Activated T-cell treated with anti-CD3 and anti-CD28 coated beads, Interleukin-2, amount 50 U/mL, for 4 hours (primary cell): Measurements from ENCODE around the gene CPNE1. TPM values are rescaled to one million over a fixed set of nuclear protein-coding genes. Genes with fewer than 3 reads are reported as not detected.

Experiments
- ATAC-seq, 2 donors: fragments of 200-7000 bp; cut with Tn5 transposase; one replicate each; pipeline ENCODE4 v1.10.0; 2021
- DNase-seq: peaks from one replicate; pipeline ENCODE4 v3.0.0-alpha.2; 2020
- H3K27me3 Mint-ChIP-seq: one replicate; pipeline ENCODE4 v1.8.0; 2021; ENCODE audit warnings: low read depth, mixed read lengths
- H3K36me3 Mint-ChIP-seq: one replicate; pipeline ENCODE4 v1.8.0; 2022; ENCODE audit warnings: mixed read lengths; ENCODE audit not compliant: insufficient read depth
- H3K4me1 Mint-ChIP-seq: one replicate; pipeline ENCODE4 v1.8.0; 2021; ENCODE audit warnings: low read depth, mixed read lengths
- H3K4me3 Mint-ChIP-seq: one replicate; pipeline ENCODE4 v1.8.0; 2021; ENCODE audit warnings: mild to moderate bottlenecking, moderate library complexity, mixed read lengths
- H3K9me3 Mint-ChIP-seq: one replicate; pipeline ENCODE4 v1.8.0; 2021; ENCODE audit warnings: mixed read lengths
- total RNA-seq, 3 donors: library from RNA; stranded (reverse); gene quantifications; one replicate each; pipeline ENCODE4 v1.2.1, GENCODE V29; 2021

Gene CPNE1
- total RNA-seq, 3 donors from 2014 or later = 229 to 264 (median 257) TPM

DNA sequence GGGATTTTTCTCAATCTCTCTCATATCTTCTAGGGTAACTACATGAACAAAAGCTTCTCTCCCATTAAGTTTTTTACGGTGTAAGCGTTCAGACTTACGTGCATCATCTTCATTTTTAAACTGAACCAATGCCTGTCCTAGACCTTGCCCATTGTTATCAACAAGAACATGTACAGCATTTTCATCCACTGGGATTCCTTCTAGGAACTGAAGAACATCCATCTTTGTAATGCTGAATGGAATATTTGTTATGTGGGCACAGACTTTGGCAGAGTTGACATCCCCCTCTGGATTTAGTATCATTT, 11.3 kb downstream of the CPNE1 start:
- peaks cover 53% of the 10 kb centered on the region for H3K4me1 Mint-ChIP-seq
- H3K9me3 Mint-ChIP-seq = no peaks in the 10 kb centered on the region

GRCh38 chr20:35652641-35653429, 11.9 kb downstream of the CPNE1 start:
- ATAC-seq = no peak

More for the DNA sequence above, 11.3 kb downstream of the CPNE1 start:
- Mint-ChIP-seq H3K4me3 (no peak overlapping the region), H3K36me3 (peaks cover 29% of the 10 kb centered on the region), H3K27me3 (no peaks in the 10 kb centered on the region)
- ATAC-seq (no peak), DNase-seq (no peak)

DNA sequence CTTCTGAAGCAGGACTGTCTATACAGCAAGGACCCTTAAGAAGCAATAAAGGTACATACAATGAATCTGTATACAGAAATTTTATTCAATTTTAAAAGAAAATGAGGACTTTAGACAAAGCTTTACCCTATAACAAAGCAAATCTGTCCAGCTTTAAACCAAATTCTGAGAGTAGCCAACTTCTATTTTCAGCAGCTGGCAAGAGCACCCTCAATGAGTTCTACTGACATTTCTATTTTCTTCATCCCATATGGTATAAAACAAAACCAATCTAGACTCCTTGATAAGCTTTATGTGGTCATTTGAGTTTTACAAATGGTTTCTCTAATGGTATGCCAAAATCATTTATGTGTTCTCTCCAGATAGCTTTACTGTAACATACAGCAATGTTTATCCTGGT, 12.7 kb downstream of the CPNE1 start:
- H3K4me3 Mint-ChIP-seq = no peak overlapping the region
- H3K36me3 Mint-ChIP-seq = peaks cover 31% of the 10 kb centered on the region
- ATAC-seq (no peak), DNase-seq (no peak)
- no peaks in the 10 kb centered on the region for H3K9me3 Mint-ChIP-seq
- H3K27me3 Mint-ChIP-seq = no peaks in the 10 kb centered on the region
- H3K4me1 Mint-ChIP-seq = peaks cover 49% of the 10 kb centered on the region

More at GRCh38 chr20:35652641-35653429, 11.9 kb downstream of the CPNE1 start:
- peaks cover 53% of the 10 kb centered on the region for H3K4me1 Mint-ChIP-seq
- H3K9me3 Mint-ChIP-seq = no peaks in the 10 kb centered on the region
- DNase-seq = no peak
- no peaks in the 10 kb centered on the region for H3K27me3 Mint-ChIP-seq
- peaks cover 31% of the 10 kb centered on the region for H3K36me3 Mint-ChIP-seq
- no peak overlapping the region for H3K4me3 Mint-ChIP-seq

DNA sequence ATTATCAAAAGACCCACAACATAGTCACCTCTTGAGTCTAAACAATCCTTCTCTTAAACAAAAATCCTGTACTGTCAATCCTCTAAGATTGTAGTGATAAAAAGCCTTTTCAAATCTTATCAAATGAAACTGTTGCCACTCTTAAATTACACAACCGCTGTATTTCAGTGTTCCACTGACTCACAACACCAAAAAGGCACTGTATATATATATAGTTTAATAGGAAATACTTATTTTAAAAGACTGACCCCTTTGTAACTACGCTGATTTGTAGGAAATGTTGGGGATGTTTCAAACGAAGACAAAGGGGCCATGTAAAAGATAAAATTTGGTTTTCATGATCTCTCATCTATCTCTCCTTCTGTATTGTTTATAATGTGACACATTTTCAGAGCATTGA, 14.1 kb downstream of the CPNE1 start:
- peaks cover 30% of the 10 kb centered on the region for H3K36me3 Mint-ChIP-seq
- ATAC-seq = peak in 1 of 2 donors; percentile 24

DNA sequence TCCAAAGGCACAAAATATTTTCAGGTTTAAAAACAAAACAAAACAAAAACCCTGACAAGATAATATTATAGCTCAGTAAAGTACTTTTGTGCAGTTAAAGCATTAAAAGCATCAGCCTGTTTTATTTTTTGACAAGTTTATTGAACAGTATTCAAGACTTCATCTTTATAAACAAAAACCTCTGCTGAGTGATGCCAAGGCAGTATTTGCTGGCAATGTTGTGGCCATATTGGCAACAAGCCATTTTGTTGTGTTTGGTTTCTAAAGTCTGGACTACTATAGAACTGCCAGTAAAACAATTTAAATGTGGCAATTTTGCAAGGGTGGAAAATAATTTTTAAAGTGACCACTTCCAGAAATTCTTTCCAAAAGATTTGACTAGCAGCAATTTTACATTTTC, 15.9 kb downstream of the CPNE1 start:
- no peaks in the 10 kb centered on the region for H3K27me3 Mint-ChIP-seq
- H3K9me3 Mint-ChIP-seq = no peaks in the 10 kb centered on the region
- H3K4me3 Mint-ChIP-seq = no peak overlapping the region
- ATAC-seq (no peak), DNase-seq (no peak)
- H3K36me3 Mint-ChIP-seq = peaks cover 30% of the 10 kb centered on the region
- peaks cover 68% of the 10 kb centered on the region for H3K4me1 Mint-ChIP-seq

More for the DNA sequence above, 14.1 kb downstream of the CPNE1 start:
- no peaks in the 10 kb centered on the region for H3K27me3 Mint-ChIP-seq
- H3K4me1 Mint-ChIP-seq = peaks cover 52% of the 10 kb centered on the region
- H3K4me3 Mint-ChIP-seq = no peak overlapping the region
- H3K9me3 Mint-ChIP-seq = no peaks in the 10 kb centered on the region
- DNase-seq = no peak

- Mint-ChIP-seq H3K9me3 (no peaks in the 10 kb centered on the region), H3K4me1 (peaks cover 84% of the 10 kb centered on the region), H3K27me3 (no peaks in the 10 kb centered on the region), H3K36me3 (peaks cover 15% of the 10 kb centered on the region), H3K4me3 (no peak overlapping the region)
- ATAC-seq = no peak
- DNase-seq = no peak
Measured at GRCh38 chr20:35644806-35645205, 19.9 kb downstream of the CPNE1 start.

DNA sequence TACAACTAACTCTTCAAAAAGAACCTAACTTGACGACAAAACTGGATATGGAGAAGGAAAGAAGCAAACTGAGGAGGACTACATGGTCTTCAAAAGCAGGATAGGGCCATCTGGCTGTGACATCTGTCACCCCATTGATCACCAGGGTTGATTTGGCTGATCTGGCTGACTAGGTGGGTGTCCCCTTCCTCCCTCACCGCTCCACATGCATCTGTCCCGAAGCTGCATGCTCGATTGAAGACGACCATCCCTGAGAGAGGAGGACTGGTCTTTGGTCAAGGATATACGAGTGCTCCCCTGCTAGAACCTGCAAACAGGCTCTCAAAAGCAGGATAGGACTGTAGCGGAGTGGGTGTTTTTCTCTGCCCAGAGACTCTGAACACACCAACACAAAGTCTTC, 21.7 kb downstream of the CPNE1 start:
- H3K4me1 Mint-ChIP-seq = peaks cover 78% of the 10 kb centered on the region
- H3K4me3 Mint-ChIP-seq = no peak overlapping the region
- peaks cover 7% of the 10 kb centered on the region for H3K36me3 Mint-ChIP-seq
- H3K9me3 Mint-ChIP-seq = no peaks in the 10 kb centered on the region
- DNase-seq (no peak), ATAC-seq (no peak)
- no peaks in the 10 kb centered on the region for H3K27me3 Mint-ChIP-seq

DNA sequence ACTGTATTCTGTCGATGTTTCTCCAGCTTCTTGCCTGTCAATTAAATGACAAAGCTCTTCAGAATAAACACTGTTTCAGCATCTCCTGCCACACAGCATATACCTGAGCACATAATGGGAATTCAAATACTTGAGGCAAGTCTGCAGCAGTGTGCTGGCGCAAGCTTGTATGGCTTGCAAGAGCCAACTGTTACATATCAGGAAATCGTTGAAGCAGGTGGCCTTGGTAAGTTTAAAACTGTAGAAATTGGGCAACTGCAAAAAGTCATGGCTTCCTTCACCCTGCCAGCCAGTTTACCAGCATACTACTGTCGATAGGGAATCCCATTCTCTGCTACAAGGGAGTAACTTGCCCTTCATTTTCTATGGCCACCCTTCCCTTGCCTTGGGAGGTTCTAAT, 23.0 kb downstream of the CPNE1 start:
- Mint-ChIP-seq H3K4me1 (peaks cover 84% of the 10 kb centered on the region), H3K27me3 (no peaks in the 10 kb centered on the region), H3K36me3 (peaks cover 2% of the 10 kb centered on the region), H3K4me3 (no peak overlapping the region), H3K9me3 (no peaks in the 10 kb centered on the region)
- DNase-seq = no peak
- no peak for ATAC-seq

DNA sequence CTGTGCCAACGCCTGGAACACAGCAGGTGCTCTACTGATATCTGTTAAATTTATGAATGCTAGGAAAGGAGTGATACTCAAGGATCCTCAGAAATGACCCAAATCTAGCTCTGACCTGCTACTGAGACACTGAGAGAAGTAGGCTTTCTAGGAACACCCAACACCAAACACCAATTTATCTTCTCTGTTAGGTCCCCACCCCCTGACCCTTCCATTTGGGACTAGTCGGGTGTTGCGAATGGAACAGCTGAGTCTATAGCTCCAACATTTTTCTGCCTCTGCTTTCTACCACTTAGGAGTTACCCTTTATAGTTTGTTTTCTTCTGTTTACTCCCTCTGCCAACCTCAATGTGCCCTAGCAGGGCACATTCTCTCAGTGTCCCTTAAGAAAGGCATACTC, 24.0 kb downstream of the CPNE1 start:
- ATAC-seq = no peak
- Mint-ChIP-seq H3K27me3 (no peaks in the 10 kb centered on the region), H3K4me1 (peaks cover 85% of the 10 kb centered on the region)

GRCh38 chr20:35638751-35639150, 25.9 kb downstream of the CPNE1 start:
- Mint-ChIP-seq H3K4me3 (no peak overlapping the region), H3K36me3 (peaks cover 4% of the 10 kb centered on the region), H3K4me1 (peaks cover 73% of the 10 kb centered on the region), H3K9me3 (no peaks in the 10 kb centered on the region), H3K27me3 (no peaks in the 10 kb centered on the region)
- DNase-seq = no peak
- ATAC-seq = no peak

More for the DNA sequence above, 24.0 kb downstream of the CPNE1 start:
- Mint-ChIP-seq H3K9me3 (no peaks in the 10 kb centered on the region), H3K4me3 (no peak overlapping the region), H3K36me3 (peaks cover 2% of the 10 kb centered on the region)
- no peak for DNase-seq

- H3K27me3 Mint-ChIP-seq = no peaks in the 10 kb centered on the region
- DNase-seq = no peak
- no peak for ATAC-seq
- H3K36me3 Mint-ChIP-seq = peaks cover 8% of the 10 kb centered on the region
- peaks cover 59% of the 10 kb centered on the region for H3K4me1 Mint-ChIP-seq
- H3K4me3 Mint-ChIP-seq = no peak overlapping the region
- no peaks in the 10 kb centered on the region for H3K9me3 Mint-ChIP-seq
Measured at GRCh38 chr20:35637276-35637675, 27.4 kb downstream of the CPNE1 start.

DNA sequence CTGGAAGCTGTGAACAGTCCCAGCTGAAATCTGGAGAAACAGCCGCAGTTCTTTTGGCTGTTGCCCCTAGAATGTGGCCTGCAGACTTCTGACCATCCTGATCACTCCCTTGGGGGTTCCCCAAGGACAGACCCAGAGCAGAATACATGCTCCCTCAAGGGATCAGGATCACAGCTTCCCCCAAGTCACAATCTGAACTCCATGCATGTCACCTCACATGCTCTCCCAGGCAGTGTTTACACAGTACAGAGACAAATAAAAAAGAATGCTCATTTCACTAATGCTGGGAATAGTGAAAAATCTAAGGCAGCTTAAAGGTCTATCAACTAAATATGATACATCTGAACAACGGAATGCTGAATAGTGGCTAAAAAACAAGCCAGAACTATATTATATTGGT, 28.6 kb downstream of the CPNE1 start:
- ATAC-seq (no peak), DNase-seq (no peak)
- Mint-ChIP-seq H3K9me3 (no peaks in the 10 kb centered on the region), H3K27me3 (no peaks in the 10 kb centered on the region), H3K36me3 (peaks cover 8% of the 10 kb centered on the region), H3K4me1 (peaks cover 50% of the 10 kb centered on the region), H3K4me3 (no peak overlapping the region)

- Mint-ChIP-seq H3K9me3 (no peaks in the 10 kb centered on the region), H3K27me3 (no peaks in the 10 kb centered on the region), H3K4me1 (peaks cover 45% of the 10 kb centered on the region), H3K36me3 (peaks cover 9% of the 10 kb centered on the region), H3K4me3 (no peak overlapping the region)
- ATAC-seq = no peak
- DNase-seq = no peak
Measured at GRCh38 chr20:35635652-35636051, 29.0 kb downstream of the CPNE1 start.

DNA sequence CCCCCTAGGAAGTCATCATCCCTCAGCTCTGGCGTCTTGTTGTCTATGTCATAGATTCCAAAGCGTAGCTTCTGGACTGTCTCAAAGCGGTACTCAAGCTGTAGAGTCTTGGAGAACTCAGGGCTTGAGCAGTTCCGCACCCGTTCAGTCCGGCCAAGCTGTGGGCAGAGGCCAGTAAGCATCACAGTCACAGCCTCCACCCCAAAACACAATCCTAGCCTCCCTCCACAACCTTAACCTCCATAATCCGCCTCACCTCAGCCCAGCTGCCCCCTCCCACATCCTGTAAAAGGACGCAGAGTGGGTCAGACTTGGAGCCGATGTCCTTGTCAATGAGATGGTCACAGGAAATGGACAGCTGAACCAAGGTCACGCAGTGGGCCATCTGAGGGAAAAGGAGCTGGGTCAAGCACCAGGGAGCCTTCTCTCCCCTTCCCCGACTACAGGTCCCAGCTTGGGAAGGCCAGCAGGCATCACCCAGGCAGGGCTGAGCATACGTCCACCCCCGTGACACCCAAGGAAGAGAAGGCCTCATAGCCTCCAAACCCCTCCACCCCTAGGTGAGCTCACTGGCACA, 32.1 kb downstream of the CPNE1 start:
- Mint-ChIP-seq H3K4me3 (no peak overlapping the region), H3K9me3 (no peaks in the 10 kb centered on the region), H3K36me3 (peaks cover 21% of the 10 kb centered on the region), H3K27me3 (no peaks in the 10 kb centered on the region), H3K4me1 (peaks cover 22% of the 10 kb centered on the region)
- ATAC-seq = no peak
- DNase-seq = no peak

GRCh38 chr20:35630636-35631035, 34.1 kb downstream of the CPNE1 start:
- H3K9me3 Mint-ChIP-seq = no peaks in the 10 kb centered on the region
- no peak for DNase-seq
- no peak overlapping the region for H3K4me3 Mint-ChIP-seq
- peaks cover 5% of the 10 kb centered on the region for H3K4me1 Mint-ChIP-seq
- no peaks in the 10 kb centered on the region for H3K27me3 Mint-ChIP-seq
- H3K36me3 Mint-ChIP-seq = peaks cover 31% of the 10 kb centered on the region
- no peak for ATAC-seq
